PC-3 (cell line): Measurements from ENCODE around the gene RPS6KB1.

Experiments
- EZH2 ChIP-seq: fragments of 300-600 bp; sonication (generic); IDR thresholded peaks from one replicate; pipeline ENCODE4 v1.6.1; 2017; ENCODE audit warnings: antibody characterized with exemption, mild to moderate bottlenecking, low read length; ENCODE audit not compliant: unreplicated experiment
- EZH2phosphoT487 ChIP-seq: fragments of 300-600 bp; sonication (generic); IDR thresholded peaks from 2 replicates; pipeline ENCODE4 v1.6.1; 2018; ENCODE audit warnings: mild to moderate bottlenecking, antibody characterized with exemption, low read length, borderline replicate concordance
- TF ChIP-seq, protein P1 (sequence below): fragments of 300-600 bp; sonication (generic); conservative IDR thresholded peaks from 2 replicates; pipeline ENCODE4 v1.5.1; 2017; ENCODE audit warnings: antibody characterized with exemption, low read depth, mild to moderate bottlenecking, low read length

DNA sequence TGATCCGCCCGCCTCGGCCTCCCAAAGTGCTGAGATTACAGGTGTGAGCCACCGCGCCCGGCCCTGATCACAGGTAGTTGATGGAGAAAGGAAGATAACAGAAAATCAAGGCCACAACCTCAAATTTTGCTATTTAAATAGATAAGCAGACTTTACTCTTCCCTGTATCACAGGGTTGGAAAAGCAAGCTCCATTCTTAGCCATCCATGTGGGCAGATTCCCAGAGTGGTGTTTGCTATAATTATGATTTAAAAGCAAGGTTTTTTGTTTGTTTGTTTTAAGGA, 44.6 kb upstream of the RPS6KB1 start:
- TF ChIP-seq, protein P1, sequence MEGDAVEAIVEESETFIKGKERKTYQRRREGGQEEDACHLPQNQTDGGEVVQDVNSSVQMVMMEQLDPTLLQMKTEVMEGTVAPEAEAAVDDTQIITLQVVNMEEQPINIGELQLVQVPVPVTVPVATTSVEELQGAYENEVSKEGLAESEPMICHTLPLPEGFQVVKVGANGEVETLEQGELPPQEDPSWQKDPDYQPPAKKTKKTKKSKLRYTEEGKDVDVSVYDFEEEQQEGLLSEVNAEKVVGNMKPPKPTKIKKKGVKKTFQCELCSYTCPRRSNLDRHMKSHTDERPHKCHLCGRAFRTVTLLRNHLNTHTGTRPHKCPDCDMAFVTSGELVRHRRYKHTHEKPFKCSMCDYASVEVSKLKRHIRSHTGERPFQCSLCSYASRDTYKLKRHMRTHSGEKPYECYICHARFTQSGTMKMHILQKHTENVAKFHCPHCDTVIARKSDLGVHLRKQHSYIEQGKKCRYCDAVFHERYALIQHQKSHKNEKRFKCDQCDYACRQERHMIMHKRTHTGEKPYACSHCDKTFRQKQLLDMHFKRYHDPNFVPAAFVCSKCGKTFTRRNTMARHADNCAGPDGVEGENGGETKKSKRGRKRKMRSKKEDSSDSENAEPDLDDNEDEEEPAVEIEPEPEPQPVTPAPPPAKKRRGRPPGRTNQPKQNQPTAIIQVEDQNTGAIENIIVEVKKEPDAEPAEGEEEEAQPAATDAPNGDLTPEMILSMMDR = no peak
- no peak for TF ChIP-seq EZH2
- TF ChIP-seq EZH2phosphoT487 = no peak
